Mucosa of descending colon (tissue), 3 donors: ENCODE data around the gene FBXO2. TPM values are rescaled to one million over a fixed set of nuclear protein-coding genes. Genes with fewer than 3 reads are reported as not detected.
A peak's percentile ranks its signal among the peaks of the same experiment; 100 is the strongest.
"Not testable (repeated sequence)": the region's sequence is repeated elsewhere in the genome, so short reads cannot be mapped to it uniquely, and the experiment has no call there.

ENCODE experiments used
- ATAC-seq: fragments of 200-7000 bp; cut with Tn5 transposase; one replicate; pipeline ENCODE4 v1.9.1; 2020; ENCODE audit warnings: mild to moderate bottlenecking, moderate library complexity
- DNase-seq, 3 donors: peaks; one replicate each; pipeline ENCODE4 v3.0.0-alpha.2; 2020
- H3K36me3 ChIP-seq: fragments of 200-600 bp; one replicate; pipeline ENCODE4 v1.8.0; 2021; ENCODE audit warnings: low read depth, mild to moderate bottlenecking
- H3K4me1 ChIP-seq: fragments of 200-600 bp; one replicate; pipeline ENCODE4 v1.8.0; 2021; ENCODE audit warnings: low read depth, mild to moderate bottlenecking
- H3K4me3 ChIP-seq: fragments of 200-600 bp; one replicate; pipeline ENCODE4 v1.8.0; 2021; ENCODE audit warnings: mild to moderate bottlenecking
- H3K9me3 ChIP-seq: fragments of 200-600 bp; one replicate; pipeline ENCODE4 v1.8.0; 2021; ENCODE audit warnings: mild to moderate bottlenecking
- CTCF ChIP-seq: fragments of 200-600 bp; IDR thresholded peaks from one replicate; pipeline ENCODE4 v1.8.0; 2022; ENCODE audit warnings: antibody characterized with exemption, mild to moderate bottlenecking
- intact Hi-C, 2 donors: fragments of 100-400 bp; cut with DNase I in 1 of 2; cut with micrococcal nuclease in 1 of 2; formaldehyde crosslinking; loops; one replicate each; pipeline versions ENCODE4 v1.11.0 to v1.11.1; 2022; cut with DNase I, micrococcal nuclease
- total RNA-seq, 3 donors: library from RNA; stranded (reverse); fragmentation: NEBNext Ultra II Directional in 2 of 3; extraction: Animal tissue kit (Norgen Biotek cat#: 25700) in 2 of 3; gene quantifications; one replicate each; pipeline versions ENCODE4 v1.2.1 to v1.2.4, GENCODE V29; 2021 to 2023
- donor health status: DM: no; HTN: no; CAD: no; lungs with moderate emphysema.
- donor health status: DM: no; HTN: no; CAD: no.
- donor health status: DM: no; HTN: yes; CAD: no.

FBXO2 gene
- total RNA-seq, 3 donors from 2014 or later = 0.23 to 8.6 (median 0.63) TPM

GRCh38 chr1:11642418-11643017, 11.7 kb downstream of the FBXO2 start:
- DNase-seq = peak in 2 of 3 donors; percentile 55 to 85
- peak; percentile 89 for ATAC-seq
- intact Hi-C loops = loop anchor here (10.0 kb wide), 3 partner anchors 72 to 608 kb away; no protein-coding TSS in a partner anchor
- H3K36me3 ChIP-seq, H3K4me1 ChIP-seq, H3K9me3 ChIP-seq, H3K4me3 ChIP-seq: not testable (repeated sequence)
- TF ChIP-seq CTCF = peak; percentile 90

GRCh38 chr1:11641776-11642305, 12.4 kb downstream of the FBXO2 start:
- Histone ChIP-seq H3K36me3 (no peaks in the 10 kb centered on the region), H3K9me3 (no peaks in the 10 kb centered on the region), H3K4me1 (no peaks in the 10 kb centered on the region), H3K4me3 (no peak overlapping the region)
- no peak for TF ChIP-seq CTCF
- ATAC-seq = no peak
- DNase-seq = no peak
- intact Hi-C loops = loop anchor here (10.0 kb wide), 3 partner anchors 73 to 607 kb away; no protein-coding TSS in a partner anchor

- no peak for TF ChIP-seq CTCF
- ATAC-seq (no peak), DNase-seq (no peak)
- Histone ChIP-seq H3K4me1 (no peaks in the 10 kb centered on the region), H3K4me3 (no peak overlapping the region), H3K9me3 (no peaks in the 10 kb centered on the region), H3K36me3 (no peaks in the 10 kb centered on the region)
- intact Hi-C loops = loop anchor here (10.0 kb wide), 3 partner anchors 74 to 606 kb away; no protein-coding TSS in a partner anchor
Measured at GRCh38 chr1:11640944-11641343, 13.3 kb downstream of the FBXO2 start.

GRCh38 chr1:11640101-11640500, 14.1 kb downstream of the FBXO2 start:
- intact Hi-C loops = loop anchor here (10.0 kb wide), 3 partner anchors 75 to 605 kb away; no protein-coding TSS in a partner anchor

GRCh38 chr1:11639372-11639771, 14.9 kb downstream of the FBXO2 start:
- TF ChIP-seq CTCF = no peak
- H3K9me3 ChIP-seq = no peaks in the 10 kb centered on the region
- ATAC-seq (no peak), DNase-seq (no peak)
- H3K4me1 ChIP-seq = no peaks in the 10 kb centered on the region
- no peak overlapping the region for H3K4me3 ChIP-seq
- intact Hi-C loops = no loop called here
- no peaks in the 10 kb centered on the region for H3K36me3 ChIP-seq

More at GRCh38 chr1:11640101-11640500, 14.1 kb downstream of the FBXO2 start:
- Histone ChIP-seq H3K4me3 (no peak overlapping the region), H3K9me3 (no peaks in the 10 kb centered on the region), H3K36me3 (no peaks in the 10 kb centered on the region), H3K4me1 (no peaks in the 10 kb centered on the region)
- DNase-seq = no peak
- no peak for ATAC-seq
- no peak for TF ChIP-seq CTCF
